GM23338 (cell line): ENCODE data around the gene NXPH4.

Source experiments
- CREB1 ChIP-seq: fragments of 250-450 bp; sonication (Bioruptor Pico); IDR thresholded peaks from 2 replicates; pipeline ENCODE4 v1.5.0; 2020; ENCODE audit warnings: low read depth, mild to moderate bottlenecking, moderate library complexity
- CTCF ChIP-seq, 2 experiments: fragments of 200-600 bp in 1 of 2; sonication (generic) in 1 of 2; conservative IDR thresholded peaks; 2 replicates each; pipeline versions ENCODE4 v1.5.1 to v1.6.1; 2016 to 2017; ENCODE audit warnings: antibody characterized with exemption in 2 of 2, low read depth in 2 of 2, mild to moderate bottlenecking in 2 of 2, moderate library complexity in 1 of 2
- ETS1 ChIP-seq: IDR thresholded peaks from 2 replicates; pipeline ENCODE4 v1.6.1; 2016; ENCODE audit warnings: antibody characterized with exemption
- EZH2 ChIP-seq: fragments of 200-600 bp; sonication (generic); IDR thresholded peaks from one replicate; pipeline ENCODE4 v1.8.0; 2017; ENCODE audit warnings: antibody characterized with exemption, mild to moderate bottlenecking, low read depth; ENCODE audit not compliant: unreplicated experiment
- EZH2phosphoT487 ChIP-seq: fragments of 200-600 bp; sonication (generic); IDR thresholded peaks from one replicate; pipeline ENCODE4 v1.8.1; 2018; ENCODE audit warnings: antibody characterized with exemption; ENCODE audit not compliant: unreplicated experiment
- JUNB ChIP-seq: IDR thresholded peaks from one replicate; pipeline ENCODE4 v1.6.1; 2016; ENCODE audit warnings: antibody characterized with exemption; ENCODE audit not compliant: unreplicated experiment
- NANOG ChIP-seq: IDR thresholded peaks from 2 replicates; pipeline ENCODE4 v1.6.1; 2016; ENCODE audit warnings: antibody characterized with exemption, borderline replicate concordance
- POLR2AphosphoS5 ChIP-seq: IDR thresholded peaks from 2 replicates; pipeline ENCODE4 v1.6.1; 2016; ENCODE audit warnings: antibody characterized with exemption, low read depth
- REST ChIP-seq: IDR thresholded peaks from one replicate; pipeline ENCODE4 v1.6.1; 2018; ENCODE audit warnings: antibody characterized with exemption; ENCODE audit not compliant: unreplicated experiment
- STAT1 ChIP-seq: IDR thresholded peaks from one replicate; pipeline ENCODE4 v1.6.1; 2016; ENCODE audit warnings: antibody characterized with exemption; ENCODE audit not compliant: unreplicated experiment
- ZNF114 ChIP-seq: fragments of 250-450 bp; sonication (Bioruptor Pico); IDR thresholded peaks from 2 replicates; pipeline ENCODE4 v1.5.0; 2020; ENCODE audit warnings: mild to moderate bottlenecking, moderate library complexity

GRCh38 chr12:57210926-57211692, 5.5 kb upstream of the NXPH4 start:
- no peak for TF ChIP-seq CTCF (conservative IDR thresholded peaks at IDR 0.05; ENCODE audit: low read depth in 2 of 2)
- TF ChIP-seq EZH2phosphoT487 = no peak
- no peak for TF ChIP-seq CREB1 (CRISPR knock-in tag)
- no peak for TF ChIP-seq JUNB
- TF ChIP-seq EZH2 = no peak
- no peak for TF ChIP-seq POLR2AphosphoS5
- no peak for TF ChIP-seq NANOG
- no peak for TF ChIP-seq STAT1
- TF ChIP-seq REST = no peak
- no peak for TF ChIP-seq ETS1
- TF ChIP-seq ZNF114 (CRISPR knock-in tag) = no peak
